ENCODE results near the gene PTGS2.

DNA sequence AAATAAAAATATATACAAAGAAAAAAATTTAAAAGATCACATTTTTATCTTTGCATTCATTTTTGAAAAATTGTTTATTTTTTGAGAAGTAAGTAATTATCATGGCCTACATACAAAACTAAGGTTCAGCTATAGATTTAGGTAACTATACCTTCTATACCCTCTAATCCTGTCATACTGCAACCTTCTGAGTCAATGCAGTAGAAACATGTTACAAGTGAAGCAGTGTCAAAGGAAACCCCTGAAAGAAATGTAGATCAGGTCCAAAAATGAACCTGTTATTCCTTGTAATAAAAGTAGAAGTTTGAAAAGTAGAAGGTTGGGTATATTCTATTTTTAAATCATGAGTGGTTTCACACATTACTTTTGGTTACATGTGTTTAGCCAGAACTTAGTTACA lies 51.3 kb downstream of the PTGS2 start:
- TF ChIP-seq POLR2AphosphoS5 (IDR thresholded peaks at IDR 0.05) (no peak), EP300 (IDR thresholded peaks at IDR 0.05; ENCODE audit: low read depth) (no peak), POLR2A (IDR thresholded peaks at IDR 0.05) (no peak)
- TF ChIP-seq, protein P1, sequence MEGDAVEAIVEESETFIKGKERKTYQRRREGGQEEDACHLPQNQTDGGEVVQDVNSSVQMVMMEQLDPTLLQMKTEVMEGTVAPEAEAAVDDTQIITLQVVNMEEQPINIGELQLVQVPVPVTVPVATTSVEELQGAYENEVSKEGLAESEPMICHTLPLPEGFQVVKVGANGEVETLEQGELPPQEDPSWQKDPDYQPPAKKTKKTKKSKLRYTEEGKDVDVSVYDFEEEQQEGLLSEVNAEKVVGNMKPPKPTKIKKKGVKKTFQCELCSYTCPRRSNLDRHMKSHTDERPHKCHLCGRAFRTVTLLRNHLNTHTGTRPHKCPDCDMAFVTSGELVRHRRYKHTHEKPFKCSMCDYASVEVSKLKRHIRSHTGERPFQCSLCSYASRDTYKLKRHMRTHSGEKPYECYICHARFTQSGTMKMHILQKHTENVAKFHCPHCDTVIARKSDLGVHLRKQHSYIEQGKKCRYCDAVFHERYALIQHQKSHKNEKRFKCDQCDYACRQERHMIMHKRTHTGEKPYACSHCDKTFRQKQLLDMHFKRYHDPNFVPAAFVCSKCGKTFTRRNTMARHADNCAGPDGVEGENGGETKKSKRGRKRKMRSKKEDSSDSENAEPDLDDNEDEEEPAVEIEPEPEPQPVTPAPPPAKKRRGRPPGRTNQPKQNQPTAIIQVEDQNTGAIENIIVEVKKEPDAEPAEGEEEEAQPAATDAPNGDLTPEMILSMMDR (IDR thresholded peaks at IDR 0.05): no peak

Data from transverse colon (tissue), 4 donors.